DND-41 (cell line): Measurements from ENCODE around the gene SERPINB12.

ENCODE experiments used
- ATAC-seq: fragments of 200-7000 bp; cut with Tn5 transposase; 3 replicates; pipeline ENCODE4 v1.9.1; 2021; ENCODE audit warnings: low read depth; ENCODE audit not compliant: insufficient read depth
- DNase-seq: peaks from one replicate; pipeline ENCODE4 v3.0.0-alpha.2; 2020
- H2AFZ ChIP-seq: 2 replicates; pipeline ENCODE4 v1.6.0; 2012; ENCODE audit warnings: low read depth, low read length
- H3K27ac ChIP-seq: 2 replicates; pipeline ENCODE4 v1.5.1; 2012; ENCODE audit warnings: low read length, inconsistent platforms
- H3K27me3 ChIP-seq: fragments of 200-600 bp; sonication (generic); 2 replicates; pipeline ENCODE4 v1.6.0; 2012; ENCODE audit warnings: low read length, mild to moderate bottlenecking, inconsistent platforms; ENCODE audit not compliant: insufficient read depth, poor library complexity
- H3K36me3 ChIP-seq: 2 replicates; pipeline ENCODE4 v1.5.1; 2012; ENCODE audit warnings: low read length, inconsistent platforms; ENCODE audit not compliant: insufficient read depth
- H3K4me1 ChIP-seq: 2 replicates; pipeline ENCODE4 v1.5.1; 2012; ENCODE audit warnings: mild to moderate bottlenecking, low read length; ENCODE audit not compliant: insufficient read depth
- H3K4me2 ChIP-seq: 2 replicates; pipeline ENCODE4 v1.6.0; 2012; ENCODE audit warnings: mild to moderate bottlenecking, moderate library complexity, low read length, inconsistent platforms; ENCODE audit not compliant: insufficient read depth
- H3K4me3 ChIP-seq, 2 experiments: fragments of 200-600 bp in 1 of 2; shearing (Covaris generic) in 1 of 2; 2 replicates each; pipeline ENCODE4 v1.5.1; 2012 to 2016; ENCODE audit warnings: inconsistent platforms in 2 of 2, low read length in 2 of 2, mild to moderate bottlenecking in 2 of 2, low read depth in 1 of 2, moderate library complexity in 1 of 2
- H3K79me2 ChIP-seq: 2 replicates; pipeline ENCODE4 v1.6.0; 2012; ENCODE audit warnings: low read length, inconsistent platforms; ENCODE audit not compliant: insufficient read depth
- H3K9ac ChIP-seq: 2 replicates; pipeline ENCODE4 v1.6.0; 2012; ENCODE audit warnings: low read depth, mild to moderate bottlenecking, inconsistent platforms, low read length, moderate library complexity
- H3K9me3 ChIP-seq: 2 replicates; pipeline ENCODE4 v1.5.1; 2012; ENCODE audit warnings: low read length, moderate library complexity, mild to moderate bottlenecking, inconsistent platforms; ENCODE audit not compliant: insufficient read depth, severe bottlenecking
- H4K20me1 ChIP-seq: 2 replicates; pipeline ENCODE4 v1.6.0; 2012; ENCODE audit warnings: low read length; ENCODE audit not compliant: insufficient read depth
- EZH2 ChIP-seq: IDR thresholded peaks from 3 replicates; pipeline ENCODE4 v1.6.1; 2012; ENCODE audit warnings: borderline replicate concordance, low read depth, mild to moderate bottlenecking, moderate library complexity, low read length, inconsistent platforms; ENCODE audit not compliant: severe bottlenecking
- TF ChIP-seq, protein P1 (sequence below): IDR thresholded peaks from 2 replicates; pipeline ENCODE4 v1.5.1; 2012; ENCODE audit warnings: borderline replicate concordance, low read length, moderate library complexity, mild to moderate bottlenecking; ENCODE audit not compliant: poor library complexity, severe bottlenecking; ENCODE audit errors: extremely low read depth

The SERPINB12 gene

DNA sequence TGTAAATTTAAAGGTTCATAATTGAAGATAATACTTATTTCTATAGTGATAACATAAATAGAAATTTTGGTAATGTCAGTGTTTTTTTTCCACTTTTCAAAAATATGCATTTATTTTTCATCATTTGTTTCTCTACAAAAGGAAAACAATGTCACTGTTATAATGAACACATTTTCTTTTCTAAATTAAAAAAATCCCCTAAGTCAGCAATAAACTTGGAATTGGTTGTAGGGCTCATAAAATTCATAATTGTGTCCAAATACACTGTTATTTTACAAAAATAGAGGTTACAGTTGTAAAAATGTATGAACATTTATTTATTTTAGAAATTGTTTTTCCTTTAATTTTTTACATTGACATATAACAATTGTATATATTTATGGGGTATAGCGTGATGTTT lies 26.4 kb upstream of the SERPINB12 start:
- TF ChIP-seq, protein P1, sequence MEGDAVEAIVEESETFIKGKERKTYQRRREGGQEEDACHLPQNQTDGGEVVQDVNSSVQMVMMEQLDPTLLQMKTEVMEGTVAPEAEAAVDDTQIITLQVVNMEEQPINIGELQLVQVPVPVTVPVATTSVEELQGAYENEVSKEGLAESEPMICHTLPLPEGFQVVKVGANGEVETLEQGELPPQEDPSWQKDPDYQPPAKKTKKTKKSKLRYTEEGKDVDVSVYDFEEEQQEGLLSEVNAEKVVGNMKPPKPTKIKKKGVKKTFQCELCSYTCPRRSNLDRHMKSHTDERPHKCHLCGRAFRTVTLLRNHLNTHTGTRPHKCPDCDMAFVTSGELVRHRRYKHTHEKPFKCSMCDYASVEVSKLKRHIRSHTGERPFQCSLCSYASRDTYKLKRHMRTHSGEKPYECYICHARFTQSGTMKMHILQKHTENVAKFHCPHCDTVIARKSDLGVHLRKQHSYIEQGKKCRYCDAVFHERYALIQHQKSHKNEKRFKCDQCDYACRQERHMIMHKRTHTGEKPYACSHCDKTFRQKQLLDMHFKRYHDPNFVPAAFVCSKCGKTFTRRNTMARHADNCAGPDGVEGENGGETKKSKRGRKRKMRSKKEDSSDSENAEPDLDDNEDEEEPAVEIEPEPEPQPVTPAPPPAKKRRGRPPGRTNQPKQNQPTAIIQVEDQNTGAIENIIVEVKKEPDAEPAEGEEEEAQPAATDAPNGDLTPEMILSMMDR = no peak
- no peak for TF ChIP-seq EZH2
- H3K4me1 ChIP-seq = no peaks in the 10 kb centered on the region
- H3K4me3 ChIP-seq = no peak overlapping the region
- no peaks in the 10 kb centered on the region for H3K36me3 ChIP-seq
- DNase-seq (no peak), ATAC-seq (no peak)
- no peak overlapping the region for H3K9ac ChIP-seq
- no peak overlapping the region for H3K4me2 ChIP-seq
- no peak overlapping the region for H2AFZ ChIP-seq
- H3K9me3 ChIP-seq = no peaks in the 10 kb centered on the region
- H3K27me3 ChIP-seq = peaks cover 31% of the 10 kb centered on the region
- H3K79me2 ChIP-seq = no peaks in the 10 kb centered on the region
- no peak overlapping the region for H3K27ac ChIP-seq
- H4K20me1 ChIP-seq = no peaks in the 10 kb centered on the region

DNA sequence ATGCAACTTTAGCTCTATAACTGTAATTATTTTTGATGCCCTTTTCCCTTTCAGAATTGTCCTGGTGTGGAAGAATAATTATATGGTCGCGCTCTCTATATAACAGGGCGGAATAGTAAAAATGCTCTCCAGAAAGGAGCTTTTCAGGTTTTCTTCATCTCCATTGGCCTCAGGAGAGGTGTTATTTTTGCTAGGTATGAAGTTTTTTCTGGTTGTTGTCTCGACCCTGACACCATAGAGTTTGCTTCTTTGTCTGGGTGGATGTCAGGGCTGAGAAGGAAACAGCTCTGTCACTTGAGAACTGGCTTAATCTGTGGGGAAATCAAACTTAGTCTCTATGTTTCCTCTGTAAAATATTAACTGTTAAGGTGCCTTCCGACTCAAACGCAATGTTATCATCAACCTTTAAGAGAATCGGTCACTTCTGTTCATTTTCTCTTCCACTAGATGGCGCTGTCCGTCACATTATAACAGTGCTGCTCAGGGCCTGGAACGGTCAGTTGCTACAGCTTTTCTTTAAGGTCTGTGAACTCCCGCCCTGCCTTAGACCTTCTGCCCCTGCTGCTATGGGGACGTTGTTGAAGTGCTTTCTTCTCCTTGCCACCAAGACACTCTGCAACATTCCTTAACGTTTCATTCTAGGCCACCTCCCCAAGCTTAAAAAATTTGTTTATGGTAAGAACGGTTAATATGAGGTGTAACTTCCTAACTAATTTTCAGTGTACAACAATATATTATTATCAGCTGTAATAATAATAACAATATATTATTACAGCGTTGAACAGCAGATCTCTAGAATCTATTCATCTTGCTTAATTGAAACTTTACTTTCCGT lies 23.8 kb upstream of the SERPINB12 start:
- peak; percentile 94 for ATAC-seq
- H3K4me1 ChIP-seq = no peaks in the 10 kb centered on the region
- DNase-seq = peak; percentile 59
- no peaks in the 10 kb centered on the region for H3K36me3 ChIP-seq
- H3K4me2 ChIP-seq = no peak overlapping the region
- H4K20me1 ChIP-seq = no peaks in the 10 kb centered on the region
- no peaks in the 10 kb centered on the region for H3K79me2 ChIP-seq
- no peak for TF ChIP-seq EZH2
- TF ChIP-seq, protein P1 = peak; percentile 90
- H3K4me3 ChIP-seq = no peak overlapping the region
- H3K27me3 ChIP-seq = peaks cover 45% of the 10 kb centered on the region
- no peak overlapping the region for H2AFZ ChIP-seq
- H3K9ac ChIP-seq = no peak overlapping the region
- no peak overlapping the region for H3K27ac ChIP-seq
- no peaks in the 10 kb centered on the region for H3K9me3 ChIP-seq

DNA sequence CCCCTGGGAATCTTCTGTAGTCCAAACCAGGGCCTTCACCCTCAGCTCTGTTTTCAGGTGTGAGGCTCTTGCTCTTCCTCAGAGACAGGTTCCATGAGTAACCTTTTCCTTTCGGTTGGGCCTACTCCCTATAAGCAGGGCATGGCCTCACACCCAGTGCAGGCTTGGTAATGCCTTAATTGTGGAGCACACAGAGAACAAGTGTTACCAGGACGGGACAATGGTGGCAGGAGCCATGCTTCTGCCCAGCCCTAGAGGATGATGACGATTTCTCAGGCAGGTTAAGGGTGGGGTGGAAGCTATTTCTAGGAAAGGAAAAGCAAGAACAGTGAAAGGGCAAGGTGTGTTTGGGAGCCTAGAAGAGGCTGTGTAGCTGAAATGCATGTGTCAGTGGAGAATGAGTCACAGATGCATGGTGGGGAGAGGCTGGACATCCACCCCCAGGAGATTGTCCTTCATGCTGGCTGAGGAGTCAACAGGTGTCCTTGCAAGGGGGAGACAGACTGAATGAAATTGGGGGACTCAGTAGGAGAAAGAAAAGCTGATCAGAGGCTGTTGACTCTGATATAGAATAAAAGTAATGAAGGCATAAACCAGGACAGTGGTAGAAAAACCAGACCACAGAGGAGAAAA lies 22.0 kb upstream of the SERPINB12 start:
- Histone ChIP-seq H2AFZ (no peak overlapping the region), H3K4me3 (no peak overlapping the region), H3K79me2 (no peaks in the 10 kb centered on the region), H3K9ac (no peak overlapping the region), H3K9me3 (no peaks in the 10 kb centered on the region), H3K36me3 (no peaks in the 10 kb centered on the region), H3K27ac (no peak overlapping the region), H3K27me3 (peaks cover 44% of the 10 kb centered on the region), H4K20me1 (no peaks in the 10 kb centered on the region), H3K4me1 (no peaks in the 10 kb centered on the region), H3K4me2 (no peak overlapping the region)
- no peak for TF ChIP-seq EZH2
- TF ChIP-seq, protein P1 = no peak
- DNase-seq (no peak), ATAC-seq (no peak)
